Raji (cell line): ENCODE measurements around the gene PEX5L.

Experiments
- POLR2A ChIP-seq: IDR thresholded peaks from 2 replicates; pipeline ENCODE4 v1.6.1; 2011; ENCODE audit warnings: low read depth, low read length, control low read depth; ENCODE audit not compliant: insufficient read depth

Gene PEX5L

GRCh38 chr3:179902061-179902460, 134.7 kb downstream of the PEX5L start:
- no peak for TF ChIP-seq POLR2A

DNA sequence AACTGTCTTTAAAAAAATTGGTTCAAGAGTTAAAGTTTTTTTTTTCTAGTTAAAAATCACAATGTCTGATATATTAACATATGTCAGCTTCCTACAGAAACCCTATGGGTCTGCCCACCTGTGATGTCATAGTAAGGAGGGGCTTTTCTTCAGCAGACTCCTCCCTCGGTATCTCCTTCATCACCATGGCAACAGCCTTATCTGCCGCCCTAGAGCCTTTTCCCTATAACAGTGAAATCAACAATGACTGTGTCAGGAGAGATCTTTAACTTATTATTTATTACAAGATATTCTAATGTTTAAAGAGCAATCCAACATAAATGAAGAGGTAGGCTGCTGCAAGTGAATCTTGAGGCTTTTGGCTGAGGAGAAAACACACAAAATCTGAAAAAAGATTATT, 138.7 kb downstream of the PEX5L start:
- TF ChIP-seq POLR2A, result no peak

GRCh38 chr3:179897231-179897630, 139.5 kb downstream of the PEX5L start:
- TF ChIP-seq POLR2A, result no peak

GRCh38 chr3:179896507-179896906, 140.2 kb downstream of the PEX5L start:
- TF ChIP-seq POLR2A, result no peak

- no peak for TF ChIP-seq POLR2A
These were observed 141.4 kb downstream of the PEX5L start for GRCh38 chr3:179895330-179895729.

- no peak for TF ChIP-seq POLR2A
These were observed 149.3 kb downstream of the PEX5L start for GRCh38 chr3:179887295-179887943.

- no peak for TF ChIP-seq POLR2A
These were observed 150.8 kb downstream of the PEX5L start for GRCh38 chr3:179885950-179886349.

- TF ChIP-seq POLR2A, result no peak
These were observed 152.6 kb downstream of the PEX5L start for GRCh38 chr3:179884136-179884535.

DNA sequence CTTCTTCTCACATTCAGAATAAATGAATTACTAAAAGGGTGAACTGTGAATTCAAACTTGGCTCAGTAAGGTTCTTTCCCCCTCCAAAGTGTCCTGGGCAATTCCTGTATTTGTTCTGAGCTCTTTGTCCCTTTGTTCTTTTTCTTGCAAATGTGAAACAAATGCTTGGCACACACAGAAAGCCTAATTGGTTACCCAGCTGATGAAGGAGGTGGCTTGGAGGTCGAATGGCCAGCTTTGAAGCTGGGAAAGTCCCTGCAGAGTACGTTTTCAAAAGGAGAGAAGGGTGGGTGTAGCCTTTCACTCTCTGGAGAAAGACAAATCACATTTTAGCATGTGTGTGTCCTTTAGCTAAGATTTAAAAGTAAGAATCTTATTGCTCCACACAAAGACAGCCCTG, 154.4 kb downstream of the PEX5L start:
- 0 out of 2 replicates have a peak, but pooled peaks have one; percentile 8 for TF ChIP-seq POLR2A

DNA sequence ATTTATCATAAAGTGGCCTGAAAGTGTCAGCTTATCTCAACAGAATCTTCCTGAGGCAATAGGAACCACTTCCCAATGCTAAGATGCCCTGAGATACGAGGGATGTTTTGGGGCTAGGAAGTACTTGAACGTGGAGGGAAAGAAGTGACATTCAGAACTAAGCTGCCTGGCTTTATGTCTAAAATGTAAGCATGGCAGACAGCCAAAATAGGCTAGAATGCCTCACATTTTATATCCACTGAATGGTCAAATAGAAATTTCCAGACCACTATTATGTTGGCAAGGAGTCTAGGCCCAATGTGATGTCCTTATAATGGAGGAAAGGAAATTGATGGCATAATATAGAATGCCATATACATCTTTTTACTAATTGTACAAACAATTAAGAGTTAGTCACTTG, 154.9 kb downstream of the PEX5L start:
- no peak for TF ChIP-seq POLR2A

DNA sequence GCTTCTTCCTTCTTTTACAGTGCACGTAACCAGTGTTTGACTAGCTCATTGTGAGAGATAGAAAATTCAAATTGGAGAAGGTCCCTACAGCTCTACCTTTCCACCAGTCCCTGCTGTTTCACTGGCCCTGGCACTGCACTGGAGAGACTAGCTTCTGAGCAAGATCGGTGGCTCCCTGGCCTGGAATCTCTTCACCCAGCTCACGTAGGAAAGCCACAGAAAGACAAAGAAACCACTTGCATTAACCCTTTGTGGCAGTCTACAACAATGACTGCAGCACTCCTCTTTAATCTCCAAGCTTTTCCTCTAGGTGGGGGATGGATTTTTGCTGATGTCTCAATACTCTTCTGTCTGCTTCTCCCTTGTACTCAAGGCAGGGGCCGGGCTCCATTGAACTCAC, 155.9 kb downstream of the PEX5L start:
- no peak for TF ChIP-seq POLR2A

- TF ChIP-seq POLR2A, result no peak
These were observed 160.3 kb downstream of the PEX5L start for GRCh38 chr3:179876440-179876839.

GRCh38 chr3:179872842-179873241, 163.9 kb downstream of the PEX5L start:
- no peak for TF ChIP-seq POLR2A

DNA sequence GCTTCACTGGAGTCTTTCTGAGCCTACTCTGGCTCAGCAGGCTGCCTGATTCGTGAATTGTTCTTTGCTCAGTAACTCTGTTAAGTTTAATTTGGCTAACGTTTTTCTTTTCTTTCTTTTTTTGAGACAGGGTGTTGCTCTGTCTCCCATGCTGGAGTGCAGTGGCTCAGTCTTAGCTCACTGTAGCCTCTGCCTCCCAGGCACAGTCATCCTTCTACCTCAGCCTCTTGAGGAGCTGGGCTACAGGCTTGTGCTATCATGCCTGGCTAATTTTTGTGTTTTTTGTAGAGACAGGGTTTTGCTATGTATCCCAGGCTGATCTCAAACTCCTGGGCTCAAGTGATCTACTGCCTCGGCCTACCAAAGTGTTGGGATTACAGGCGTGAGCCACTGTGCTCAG, 165.0 kb downstream of the PEX5L start:
- no peak for TF ChIP-seq POLR2A

DNA sequence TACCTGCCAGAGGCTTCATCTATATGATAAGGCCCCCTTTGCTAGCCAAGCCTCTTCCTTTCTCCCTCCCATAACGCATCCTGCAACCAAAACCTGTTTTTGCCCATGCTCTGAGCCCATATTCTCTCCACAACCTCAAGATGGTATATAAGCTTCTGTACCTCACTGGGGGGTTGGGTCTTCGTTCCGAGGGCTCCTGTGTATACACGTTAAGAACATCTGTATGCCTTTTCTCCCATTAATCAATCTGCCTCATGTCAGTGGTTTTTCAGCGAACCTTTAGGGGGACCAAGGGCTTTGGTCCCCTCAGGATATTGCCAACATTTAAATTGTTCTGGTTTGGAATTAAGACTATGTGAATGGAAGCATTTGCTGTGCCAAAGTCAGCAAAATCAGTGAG, 168.0 kb downstream of the PEX5L start:
- no peak for TF ChIP-seq POLR2A

DNA sequence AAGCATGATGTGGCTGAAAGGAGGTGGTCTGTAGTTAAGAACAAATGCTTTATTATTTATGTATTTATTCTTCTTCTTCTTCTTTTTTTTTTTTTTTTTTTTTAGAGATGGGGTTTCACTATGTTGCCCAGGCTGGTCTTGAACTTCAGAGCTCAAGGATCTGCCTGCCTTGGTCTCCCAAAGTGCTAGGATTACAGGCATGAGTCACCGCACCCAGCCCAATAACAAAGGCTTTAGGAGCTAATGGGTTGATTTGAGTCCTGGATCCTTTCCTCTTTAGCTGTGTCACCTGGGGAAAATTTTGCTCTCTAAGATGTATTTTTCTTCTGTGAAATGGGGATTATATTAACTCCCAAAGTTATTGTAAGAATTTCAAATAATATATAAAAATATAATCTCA, 168.8 kb downstream of the PEX5L start:
- no peak for TF ChIP-seq POLR2A

GRCh38 chr3:179865861-179866505, 170.8 kb downstream of the PEX5L start:
- TF ChIP-seq POLR2A, result no peak
